Natural killer cell (primary cell): Measurements from ENCODE around the gene WWC1. TPM values are rescaled to one million over a fixed set of nuclear protein-coding genes. Genes with fewer than 3 reads are reported as not detected.

Source experiments
- ATAC-seq, 3 donors: fragments of 150-1000 bp in 2 of 3; fragments of 200-7000 bp in 1 of 3; cut with Tn5 transposase; 1 replicate in 1 of 3; 2 replicates in 2 of 3; pipeline ENCODE4 v1.10.0; 2021; ENCODE audit warnings: mild to moderate bottlenecking in 2 of 3, moderate library complexity in 2 of 3
- DNase-seq, 2 donors: peaks; one replicate each; pipeline versions ENCODE4 v3.0.0 to v3.0.0-alpha.2; 2013 to 2021; ENCODE audit warnings: mixed read lengths in 1 of 2
- H3K27ac ChIP-seq: one replicate; pipeline ENCODE4 v1.5.1; 2013; ENCODE audit warnings: mild to moderate bottlenecking, low read length
- H3K27me3 ChIP-seq: one replicate; pipeline ENCODE4 v1.6.1; 2013; ENCODE audit warnings: low read length; ENCODE audit not compliant: control insufficient read depth, insufficient read depth
- H3K36me3 ChIP-seq: one replicate; pipeline ENCODE4 v1.6.1; 2013; ENCODE audit warnings: low read length; ENCODE audit not compliant: control insufficient read depth, insufficient read depth
- H3K4me1 ChIP-seq: one replicate; pipeline ENCODE4 v1.6.1; 2013; ENCODE audit warnings: low read length; ENCODE audit not compliant: control insufficient read depth, insufficient read depth
- H3K4me3 ChIP-seq: one replicate; pipeline ENCODE4 v1.5.1; 2013; ENCODE audit warnings: low read length
- H3K9me3 ChIP-seq: one replicate; pipeline ENCODE4 v1.6.1; 2013; ENCODE audit warnings: low read length; ENCODE audit not compliant: control insufficient read depth, insufficient read depth
- H3K27ac Mint-ChIP-seq, 2 donors: one replicate each; pipeline ENCODE4 v1.8.0; 2022; ENCODE audit warnings: mild to moderate bottlenecking in 2 of 2, mixed read lengths in 2 of 2, moderate library complexity in 1 of 2
- H3K27me3 Mint-ChIP-seq, 2 donors: one replicate each; pipeline ENCODE4 v1.8.0; 2022; ENCODE audit warnings: low read depth in 2 of 2, mixed read lengths in 2 of 2
- H3K36me3 Mint-ChIP-seq: one replicate; pipeline ENCODE4 v1.8.0; 2022; ENCODE audit warnings: mixed read lengths
- H3K4me1 Mint-ChIP-seq, 2 donors: one replicate each; pipeline ENCODE4 v1.8.0; 2022; ENCODE audit warnings: mixed read lengths in 2 of 2
- H3K4me3 Mint-ChIP-seq: one replicate; pipeline ENCODE4 v1.8.0; 2022; ENCODE audit warnings: mild to moderate bottlenecking, moderate library complexity, mixed read lengths
- H3K9me3 Mint-ChIP-seq, 2 donors: one replicate each; pipeline ENCODE4 v1.8.0; 2022; ENCODE audit warnings: mixed read lengths in 2 of 2
- whole genome bisulfite sequencing: methylation state at CpG from one replicate; pipeline ENCODE4 v1.1.7; 2013; ENCODE audit warnings: missing lambda C conversion rate; ENCODE audit not compliant: insufficient coverage; 5-methylcytosine and 5-hydroxymethylcytosine counted together
- intact Hi-C: fragments of 100-400 bp; cut with micrococcal nuclease; formaldehyde crosslinking; loops from one replicate; pipeline ENCODE4 v1.14.2; 2022
- total RNA-seq, 4 donors: library from RNA; stranded (reverse); fragments of 120-200 nt in 1 of 4; gene quantifications; one replicate each; pipeline versions ENCODE4 v1.2.3 to v1.2.4, GENCODE V29; 2013 to 2022
- TF ChIP-seq, protein P1 (sequence below): fragments of 200-600 bp; IDR thresholded peaks from one replicate; pipeline ENCODE4 v1.8.0; 2022; ENCODE audit warnings: antibody characterized with exemption

WWC1 gene
- total RNA-seq, 3 donors from 2014 or later (not counting 1 experiment from before 2014, with no cell fraction given) = 0.42 to 0.66 (median 0.53) TPM

DNA sequence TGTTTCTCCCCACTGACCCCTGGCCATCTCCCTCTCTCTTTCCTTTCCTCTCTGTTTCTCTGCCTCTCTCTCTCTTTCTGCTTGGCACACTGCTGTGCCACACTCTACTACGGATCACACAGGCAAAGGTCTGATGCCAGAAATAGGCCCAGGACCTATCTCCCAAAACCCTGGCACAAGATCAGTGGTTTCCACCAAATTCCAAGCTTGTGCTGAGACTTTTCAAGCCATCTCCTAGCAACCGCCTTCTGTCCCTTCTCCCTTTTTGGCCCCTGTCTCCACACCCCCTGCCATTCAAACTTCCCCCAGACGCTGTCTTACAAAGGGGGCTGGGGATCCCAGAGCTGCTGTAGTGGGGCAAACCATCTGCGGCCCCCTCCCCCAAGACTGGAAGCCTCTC lies 156.4 kb downstream of the WWC1 start:
- H3K4me1 Mint-ChIP-seq = no peaks in the 10 kb centered on the region
- H3K9me3 Mint-ChIP-seq = no peaks in the 10 kb centered on the region
- no peaks in the 10 kb centered on the region for H3K9me3 ChIP-seq
- no peak overlapping the region for H3K4me3 ChIP-seq
- no peak overlapping the region for H3K27ac Mint-ChIP-seq
- peaks cover 0 to 3% of the 10 kb centered on the region in 2 donors for H3K27me3 Mint-ChIP-seq
- H3K27me3 ChIP-seq = no peaks in the 10 kb centered on the region
- 89% methylated on average over 4 of the region's 4 CpGs for WGBS
- intact Hi-C loops = no loop called here
- H3K4me3 Mint-ChIP-seq = no peak overlapping the region
- TF ChIP-seq, protein P1, sequence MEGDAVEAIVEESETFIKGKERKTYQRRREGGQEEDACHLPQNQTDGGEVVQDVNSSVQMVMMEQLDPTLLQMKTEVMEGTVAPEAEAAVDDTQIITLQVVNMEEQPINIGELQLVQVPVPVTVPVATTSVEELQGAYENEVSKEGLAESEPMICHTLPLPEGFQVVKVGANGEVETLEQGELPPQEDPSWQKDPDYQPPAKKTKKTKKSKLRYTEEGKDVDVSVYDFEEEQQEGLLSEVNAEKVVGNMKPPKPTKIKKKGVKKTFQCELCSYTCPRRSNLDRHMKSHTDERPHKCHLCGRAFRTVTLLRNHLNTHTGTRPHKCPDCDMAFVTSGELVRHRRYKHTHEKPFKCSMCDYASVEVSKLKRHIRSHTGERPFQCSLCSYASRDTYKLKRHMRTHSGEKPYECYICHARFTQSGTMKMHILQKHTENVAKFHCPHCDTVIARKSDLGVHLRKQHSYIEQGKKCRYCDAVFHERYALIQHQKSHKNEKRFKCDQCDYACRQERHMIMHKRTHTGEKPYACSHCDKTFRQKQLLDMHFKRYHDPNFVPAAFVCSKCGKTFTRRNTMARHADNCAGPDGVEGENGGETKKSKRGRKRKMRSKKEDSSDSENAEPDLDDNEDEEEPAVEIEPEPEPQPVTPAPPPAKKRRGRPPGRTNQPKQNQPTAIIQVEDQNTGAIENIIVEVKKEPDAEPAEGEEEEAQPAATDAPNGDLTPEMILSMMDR = no peak
- H3K36me3 ChIP-seq = no peaks in the 10 kb centered on the region
- H3K27ac ChIP-seq = no peak overlapping the region
- H3K36me3 Mint-ChIP-seq = no peaks in the 10 kb centered on the region
- no peaks in the 10 kb centered on the region for H3K4me1 ChIP-seq
- DNase-seq (no peak), ATAC-seq (no peak)

- Mint-ChIP-seq H3K4me1 (no peaks in the 10 kb centered on the region), H3K4me3 (no peak overlapping the region), H3K27me3 (peaks cover 0 to 3% of the 10 kb centered on the region in 2 donors), H3K9me3 (no peaks in the 10 kb centered on the region), H3K36me3 (no peaks in the 10 kb centered on the region), H3K27ac (no peak overlapping the region)
- H3K4me1 ChIP-seq = no peaks in the 10 kb centered on the region
- H3K36me3 ChIP-seq = no peaks in the 10 kb centered on the region
- H3K27ac ChIP-seq = no peak overlapping the region
- H3K27me3 ChIP-seq = no peaks in the 10 kb centered on the region
- intact Hi-C loops = no loop called here
- 93% methylated on average over 2 of the region's 2 CpGs for WGBS
- ATAC-seq (no peak), DNase-seq (no peak)
- TF ChIP-seq, protein P1 = no peak
- no peak overlapping the region for H3K4me3 ChIP-seq
- no peaks in the 10 kb centered on the region for H3K9me3 ChIP-seq
Observed at GRCh38 chr5:168449166-168449565, 157.7 kb downstream of the WWC1 start.

- no peaks in the 10 kb centered on the region for H3K36me3 Mint-ChIP-seq
- no peak overlapping the region for H3K27ac Mint-ChIP-seq
- Histone ChIP-seq H3K36me3 (no peaks in the 10 kb centered on the region), H3K27me3 (no peaks in the 10 kb centered on the region), H3K9me3 (no peaks in the 10 kb centered on the region), H3K27ac (no peak overlapping the region), H3K4me3 (no peak overlapping the region), H3K4me1 (no peaks in the 10 kb centered on the region)
- DNase-seq (no peak), ATAC-seq (no peak)
- no peaks in the 10 kb centered on the region for H3K9me3 Mint-ChIP-seq
- intact Hi-C loops = no loop called here
- TF ChIP-seq, protein P1 = no peak
- H3K4me1 Mint-ChIP-seq = no peaks in the 10 kb centered on the region
- H3K27me3 Mint-ChIP-seq = peaks cover 0 to 3% of the 10 kb centered on the region in 2 donors
- WGBS = 89% methylated on average over 3 of the region's 3 CpGs
- no peak overlapping the region for H3K4me3 Mint-ChIP-seq
Observed at GRCh38 chr5:168451565-168451964, 160.1 kb downstream of the WWC1 start.

- ATAC-seq (peak in 1 of 3 donors; percentile 21), DNase-seq (no peak)
- intact Hi-C loops = no loop called here
- no peaks in the 10 kb centered on the region for H3K27me3 ChIP-seq
- H3K4me1 Mint-ChIP-seq = no peaks in the 10 kb centered on the region
- TF ChIP-seq, protein P1 = no peak
- H3K9me3 Mint-ChIP-seq = no peaks in the 10 kb centered on the region
- no peaks in the 10 kb centered on the region for H3K27me3 Mint-ChIP-seq
- no peak overlapping the region for H3K27ac Mint-ChIP-seq
- WGBS = 93% methylated on average over 12 of the region's 12 CpGs
- no peaks in the 10 kb centered on the region for H3K9me3 ChIP-seq
- H3K36me3 ChIP-seq = no peaks in the 10 kb centered on the region
- no peak overlapping the region for H3K27ac ChIP-seq
- no peak overlapping the region for H3K4me3 Mint-ChIP-seq
- no peaks in the 10 kb centered on the region for H3K36me3 Mint-ChIP-seq
- no peak overlapping the region for H3K4me3 ChIP-seq
- H3K4me1 ChIP-seq = no peaks in the 10 kb centered on the region
Observed at GRCh38 chr5:168455201-168455600, 163.8 kb downstream of the WWC1 start.
